GM21528 (cell line): ENCODE measurements around the gene CELF1.
"Not testable (repeated sequence)": the region's sequence is repeated elsewhere in the genome, so short reads cannot be mapped to it uniquely, and the experiment has no call there.

Experiments
- ATAC-seq: cut with Tn5 transposase; IDR thresholded peaks from one replicate; pipeline ENCODE4 v1.9.1; 2021; ENCODE audit warnings: mild to moderate bottlenecking, moderate library complexity; ENCODE audit not compliant: unreplicated experiment, low FRiP score

The CELF1 gene

DNA sequence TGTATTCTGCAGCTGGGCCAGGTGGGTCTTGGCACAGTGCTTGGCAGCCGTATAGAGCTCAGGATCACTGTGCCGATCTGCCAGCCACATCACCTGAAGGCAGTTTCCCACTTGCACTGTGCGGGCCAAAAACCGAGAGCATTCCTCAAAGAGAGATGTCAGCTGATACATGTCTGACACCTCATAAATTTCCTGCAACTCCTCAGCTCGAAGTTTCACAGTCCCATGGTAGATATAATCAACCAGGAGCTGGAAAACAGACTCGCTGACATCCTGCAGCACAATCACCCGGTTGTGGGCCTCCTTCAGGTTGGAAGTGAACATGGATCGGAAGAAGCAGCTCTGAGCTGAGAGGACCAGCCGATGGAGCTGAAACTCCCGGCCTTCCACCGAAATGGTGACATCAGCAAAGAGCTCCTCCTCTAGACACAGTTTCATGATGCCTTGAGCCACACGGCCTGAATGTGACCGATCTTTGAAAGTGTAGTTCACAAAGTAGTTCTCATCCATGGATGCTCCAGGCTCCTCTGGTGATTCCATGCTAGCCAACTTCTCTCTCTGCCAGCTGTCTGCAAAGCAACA, 24.6 kb upstream of the CELF1 start:
- no peak for ATAC-seq

DNA sequence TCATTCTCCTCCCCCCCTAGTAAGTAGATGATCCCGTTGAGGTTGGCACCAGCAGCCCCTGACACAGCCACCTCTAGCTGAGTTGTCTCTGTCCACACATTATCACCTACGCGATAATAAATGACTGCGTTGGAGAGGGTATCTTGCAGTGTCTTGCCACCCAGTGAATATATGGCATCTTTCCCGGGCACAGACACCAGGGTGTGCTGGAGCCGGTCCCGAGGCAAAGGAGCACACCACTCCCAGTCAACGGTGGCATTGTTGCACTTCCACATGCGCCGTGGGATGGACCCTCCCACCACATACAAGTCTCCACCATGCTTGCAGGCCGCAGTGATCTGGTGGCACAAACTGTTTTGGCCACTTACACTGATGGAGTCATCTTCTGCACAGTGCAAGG, 20.4 kb upstream of the CELF1 start:
- no peak for ATAC-seq

DNA sequence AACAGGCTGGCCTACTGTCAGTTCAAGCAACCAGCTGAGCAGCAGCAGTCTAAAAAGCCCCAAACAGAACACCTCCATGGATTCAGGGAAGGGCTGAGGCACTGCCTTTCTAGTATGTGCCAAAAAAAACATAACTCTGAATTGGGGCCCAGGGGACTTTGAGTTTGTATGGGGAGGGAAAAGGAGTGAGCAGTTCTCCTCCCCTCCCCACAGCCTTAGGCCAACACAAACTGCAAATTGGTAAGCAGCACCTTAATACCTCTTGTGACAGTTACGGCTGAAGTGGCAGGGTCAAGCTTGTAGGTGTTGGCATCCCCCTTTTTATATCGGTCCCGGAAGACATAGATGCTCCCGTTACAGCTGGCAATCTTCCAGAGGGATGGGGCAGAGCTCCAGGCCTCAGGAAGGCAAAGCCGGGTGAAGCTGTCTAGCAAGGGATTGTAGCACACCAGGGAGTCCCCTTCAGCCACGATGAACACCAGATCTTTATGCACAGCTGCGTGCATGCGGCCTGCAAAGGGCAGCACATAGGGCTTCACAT, 19.9 kb upstream of the CELF1 start:
- ATAC-seq: no peak

DNA sequence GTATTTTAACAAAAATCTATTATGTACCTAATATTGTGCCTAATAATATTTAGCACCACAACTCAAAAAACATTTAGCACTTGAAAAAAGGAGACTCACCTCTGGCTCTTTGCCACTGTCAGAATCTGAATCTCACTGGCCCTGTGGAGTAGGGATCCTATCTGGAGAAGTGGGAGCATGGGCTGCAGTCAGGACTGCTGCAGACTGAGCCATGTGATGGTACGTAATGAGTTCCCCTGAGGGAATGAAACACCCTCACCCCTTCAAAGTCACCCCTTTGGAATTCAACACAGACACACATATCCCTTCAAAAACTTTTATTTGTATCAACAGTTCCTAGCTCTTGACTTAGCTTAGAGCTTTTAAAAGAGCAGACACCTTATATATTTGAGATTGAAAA, 19.0 kb upstream of the CELF1 start:
- no peak for ATAC-seq

DNA sequence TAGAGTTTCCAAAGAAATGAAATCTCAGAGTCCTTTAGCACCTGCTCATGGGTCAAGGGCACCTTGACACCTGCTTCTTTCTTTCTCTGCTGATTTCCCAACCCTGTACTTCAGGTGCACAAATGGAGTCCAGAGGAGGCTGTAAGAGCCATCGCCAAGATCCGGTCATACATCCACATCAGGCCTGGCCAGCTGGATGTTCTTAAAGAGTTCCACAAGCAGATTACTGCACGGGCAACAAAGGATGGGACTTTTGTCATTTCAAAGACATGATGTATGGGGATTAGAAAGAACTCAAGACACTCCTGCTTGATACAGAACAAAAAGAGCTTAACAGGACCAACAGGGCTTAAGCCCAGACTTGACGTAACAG, 18.4 kb upstream of the CELF1 start:
- no peak for ATAC-seq

DNA sequence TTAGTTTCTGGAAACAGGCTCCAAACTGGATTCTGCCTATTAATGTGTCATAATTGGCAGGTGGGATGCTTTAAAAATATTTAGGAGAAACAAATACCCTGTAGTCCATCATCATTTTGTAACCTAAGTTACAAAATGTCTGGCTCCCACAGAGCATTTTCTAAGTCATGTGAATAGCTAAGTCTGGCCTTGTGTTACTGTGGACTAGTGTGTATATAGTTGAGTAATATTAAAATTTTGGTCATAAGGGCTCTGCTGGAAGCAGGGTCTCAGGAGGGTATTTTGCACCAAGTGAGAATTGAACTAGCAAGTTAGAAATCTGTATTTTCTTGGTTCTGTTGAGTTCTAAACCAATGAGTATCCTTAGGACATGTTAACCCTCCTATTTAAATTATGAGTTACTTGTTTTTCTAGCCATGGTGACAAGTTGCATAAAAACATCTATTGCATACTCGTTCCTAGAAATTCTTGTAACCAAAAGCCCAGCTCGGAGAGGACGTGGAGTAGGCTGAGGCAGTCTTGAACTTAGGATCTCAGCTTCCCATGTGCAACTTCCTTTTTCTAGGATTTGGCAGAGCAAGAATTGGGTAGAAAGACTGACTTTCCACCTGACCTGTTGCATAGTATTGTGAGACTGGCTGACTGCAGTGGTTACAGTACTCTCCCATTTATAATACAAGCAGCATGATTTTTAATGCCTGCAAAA, 17.9 kb upstream of the CELF1 start:
- ATAC-seq: no peak

DNA sequence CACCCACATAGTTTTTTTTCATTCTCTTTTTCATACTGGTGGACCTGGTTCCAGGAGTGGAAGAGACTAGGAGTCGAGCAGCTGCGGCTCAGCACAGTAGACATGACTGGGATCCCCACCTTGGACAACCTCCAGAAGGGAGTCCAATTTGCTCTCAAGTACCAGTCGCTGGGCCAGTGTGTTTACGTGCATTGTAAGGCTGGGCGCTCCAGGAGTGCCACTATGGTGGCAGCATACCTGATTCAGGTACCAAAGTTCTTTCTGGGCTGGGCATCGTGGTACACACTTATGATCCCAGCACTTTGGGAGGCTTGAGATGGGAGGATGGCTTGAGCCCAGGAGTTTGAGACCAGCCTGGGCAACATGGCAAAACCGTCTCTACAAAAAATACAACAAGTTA, 16.7 kb upstream of the CELF1 start:
- ATAC-seq: no peak

GRCh38 chr11:47566149-47566698, 13.3 kb upstream of the CELF1 start:
- ATAC-seq: peak; percentile 9

GRCh38 chr11:47565340-47566148, 12.6 kb upstream of the CELF1 start, which contains the start of gene PTPMT1:
Gene PTPMT1 (plus strand): TSS chr11:47565599. CDS start chr11:47565623, 24 bp downstream.
- peak; percentile 79 for ATAC-seq

- ATAC-seq: peak; percentile 25
These were observed 12.0 kb upstream of the CELF1 start for GRCh38 chr11:47564933-47565339.

DNA sequence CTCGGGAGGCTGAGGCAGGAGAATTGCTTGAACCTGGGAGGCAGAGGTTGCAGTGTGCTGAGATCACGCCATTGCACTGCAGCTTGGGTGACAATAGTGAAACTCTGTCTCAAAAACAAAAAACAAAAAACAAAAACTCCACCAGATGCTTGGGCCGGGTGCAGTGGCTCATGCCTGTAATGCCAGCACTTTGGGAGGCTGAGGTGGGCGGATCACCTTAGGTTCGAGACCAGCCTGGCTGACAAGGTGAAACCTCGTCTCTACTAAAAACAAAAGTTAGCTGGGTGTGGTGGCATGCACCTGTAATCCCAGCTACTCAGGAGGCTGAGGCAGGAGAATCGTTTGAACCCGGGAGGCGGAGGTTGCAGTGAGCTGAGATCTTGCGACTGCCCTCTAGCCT, 11.4 kb upstream of the CELF1 start:
- ATAC-seq: not testable (repeated sequence)

- ATAC-seq: not testable (repeated sequence)
These were observed 9.5 kb upstream of the CELF1 start for GRCh38 chr11:47562393-47562792.

DNA sequence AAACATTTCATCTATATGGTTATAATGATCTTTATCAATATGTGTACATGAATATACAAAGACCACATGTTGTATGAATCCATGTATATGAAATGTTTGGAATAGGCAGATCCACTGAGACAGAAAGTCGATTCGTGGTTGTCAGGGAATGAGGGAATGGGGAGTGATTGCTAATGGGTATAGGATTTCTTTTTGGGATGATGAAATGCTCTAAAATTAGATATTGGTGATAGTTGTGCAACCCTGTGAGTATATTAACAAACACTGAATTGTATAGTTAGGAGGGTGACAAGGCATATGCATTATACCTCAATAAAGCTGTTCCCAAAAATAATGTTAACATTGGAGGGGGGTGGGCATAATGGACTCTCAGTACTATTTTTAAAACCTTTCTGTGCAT, 7.5 kb upstream of the CELF1 start:
- ATAC-seq: no peak

- ATAC-seq: no peak
These were observed 5.8 kb upstream of the CELF1 start for GRCh38 chr11:47558695-47559094.

DNA sequence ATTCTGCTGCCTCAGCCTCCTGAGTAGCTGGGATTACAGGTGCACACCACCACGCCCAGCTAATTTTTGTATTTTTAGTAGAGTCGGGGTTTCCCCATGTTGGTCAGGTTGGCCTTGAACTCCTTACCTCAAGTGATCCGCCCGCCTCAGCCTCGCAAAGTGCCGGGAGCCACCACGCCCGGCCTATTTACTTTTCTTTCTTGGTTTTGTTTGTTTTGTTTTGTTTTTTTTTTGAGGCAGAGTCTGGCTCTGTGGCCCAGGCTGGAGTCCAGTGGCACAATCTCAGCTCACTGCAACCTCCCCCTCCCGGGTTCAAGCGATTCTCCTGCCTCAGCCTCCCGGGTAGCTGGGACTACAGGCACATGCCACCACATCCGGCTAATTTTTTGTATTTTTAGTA, 4.1 kb upstream of the CELF1 start:
- ATAC-seq: not testable (repeated sequence)

- peak; percentile 41 for ATAC-seq
These were observed 443 bp upstream of the CELF1 start for GRCh38 chr11:47553406-47553743.

GRCh38 chr11:47552056-47552565, 821 bp downstream of the CELF1 start:
- peak; percentile 11 for ATAC-seq

DNA sequence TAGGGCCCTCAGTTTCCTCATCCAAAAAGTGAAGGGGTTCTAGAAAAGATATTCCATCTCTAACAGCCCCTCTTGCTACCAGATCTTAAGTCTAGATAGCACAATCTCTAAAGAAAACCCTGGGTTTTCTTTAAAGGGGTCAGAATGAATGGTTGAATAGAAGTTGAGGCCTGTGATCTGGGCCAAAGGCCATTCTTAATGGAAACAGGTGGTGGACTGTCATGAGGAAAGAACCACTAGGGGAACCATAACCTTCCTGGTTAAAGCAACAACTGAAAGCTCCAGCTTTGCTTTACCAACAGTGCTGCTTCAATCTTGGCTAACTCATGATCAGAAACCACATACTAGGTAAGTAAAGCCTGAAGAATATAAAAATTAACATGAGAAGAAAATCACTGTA, 1.8 kb downstream of the CELF1 start:
- no peak for ATAC-seq

DNA sequence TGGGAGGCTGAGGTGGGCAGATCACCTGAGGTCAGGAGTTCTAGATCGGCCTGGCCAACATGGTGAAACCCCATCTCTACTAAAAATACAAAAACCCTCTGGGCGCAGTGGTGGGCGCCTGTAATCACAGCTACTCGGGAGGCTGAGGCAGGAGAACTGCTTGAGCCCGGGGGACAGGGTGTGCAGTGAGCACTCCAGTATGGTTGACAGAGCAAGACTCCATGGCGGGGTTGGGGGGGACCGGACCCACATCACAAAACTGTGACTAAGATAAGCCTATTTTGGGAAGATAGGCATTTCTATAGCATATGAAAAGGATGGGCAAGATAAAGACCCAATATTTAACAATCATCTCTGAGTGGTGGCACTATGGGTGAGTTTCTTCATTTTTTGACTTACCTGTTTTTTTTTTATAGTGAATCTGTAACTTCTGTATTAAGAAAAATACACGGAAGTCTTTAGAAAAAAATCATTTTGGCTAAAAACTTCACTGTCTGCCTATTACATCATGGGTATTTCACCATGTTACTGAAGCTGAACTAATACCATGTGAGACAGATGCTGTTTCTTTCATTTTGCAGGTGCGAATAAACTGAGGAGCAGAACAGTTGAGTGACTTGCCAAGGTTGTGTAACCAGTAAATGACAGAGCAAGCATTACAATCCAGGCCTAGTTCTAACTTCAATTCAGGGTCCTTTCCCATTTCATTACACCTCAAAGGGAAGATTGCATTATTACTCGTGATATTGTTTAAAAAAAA, 2.5 kb downstream of the CELF1 start:
- no peak for ATAC-seq

DNA sequence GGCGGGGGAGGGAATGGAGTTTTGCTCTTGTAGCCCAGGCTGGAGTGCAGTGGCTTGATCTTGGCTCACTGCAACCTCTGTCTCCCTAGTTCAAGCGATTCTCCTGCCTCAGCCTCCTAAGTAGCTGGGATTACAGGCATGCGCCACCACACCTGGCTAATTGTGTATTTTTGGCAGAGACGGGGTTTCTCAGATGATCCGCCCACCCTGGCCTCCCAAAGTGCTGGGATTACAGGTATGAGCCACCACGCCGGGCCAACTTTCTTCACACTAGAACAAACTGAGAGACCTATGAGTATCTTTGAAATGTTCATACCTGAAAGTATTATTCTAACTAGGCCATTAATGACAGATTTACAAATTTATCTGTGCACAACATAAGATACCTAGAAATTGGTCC, 6.7 kb downstream of the CELF1 start:
- ATAC-seq: not testable (repeated sequence)
